Peyer's patch (tissue), 4 donors: ENCODE results near the gene GPX4. TPM values are rescaled to one million over a fixed set of nuclear protein-coding genes. Genes with fewer than 3 reads are reported as not detected.
A peak's percentile ranks its signal among the peaks of the same experiment; 100 is the strongest.

Experiments used
- DNase-seq, 3 donors: peaks; one replicate each; pipeline ENCODE4 v3.0.0-alpha.2; 2017 to 2019
- H3K27ac ChIP-seq, 4 donors: fragments of 200-600 bp; sonication (generic); one replicate each; pipeline ENCODE4 v1.5.1; 2016 to 2019
- H3K27me3 ChIP-seq, 2 donors: fragments of 200-600 bp; sonication (generic); one replicate each; pipeline ENCODE4 v1.5.1; 2019
- H3K36me3 ChIP-seq, 3 donors: fragments of 200-600 bp; sonication (generic); one replicate each; pipeline ENCODE4 v1.5.1; 2016 to 2019
- H3K4me1 ChIP-seq, 4 donors: fragments of 200-600 bp; sonication (generic); one replicate each; pipeline ENCODE4 v1.5.1; 2016 to 2019
- H3K4me3 ChIP-seq, 4 donors: fragments of 200-600 bp; sonication (generic); 1 replicate in 3 of 4; 2 replicates in 1 of 4; pipeline ENCODE4 v1.5.1; 2016 to 2019; ENCODE audit warnings: mild to moderate bottlenecking in 1 of 4
- H3K9me3 ChIP-seq, 4 donors: fragments of 200-600 bp; sonication (generic); one replicate each; pipeline ENCODE4 v1.5.1; 2016 to 2019; ENCODE audit warnings: mild to moderate bottlenecking in 1 of 4
- POLR2A ChIP-seq, 2 donors: fragments of 450-650 bp; IDR thresholded peaks; one replicate each; pipeline ENCODE4 v1.5.1; 2017; ENCODE audit warnings: antibody characterized with exemption in 2 of 2, mild to moderate bottlenecking in 2 of 2, moderate library complexity in 2 of 2
- total RNA-seq, 4 donors: library from RNA; depleted of rRNA; stranded (reverse); fragments of >200 nt; gene quantifications; one replicate each; pipeline ENCODE4 v1.1.0, GENCODE V29; 2016
- TF ChIP-seq, protein P1 (sequence below), 6 experiments: fragments of 450-650 bp in 4 of 6; fragments of 200-600 bp in 2 of 6; sonication (generic) in 1 of 6; IDR thresholded peaks; one replicate each; pipeline ENCODE4 v1.5.1; 2017 to 2019; ENCODE audit warnings: antibody characterized with exemption in 6 of 6, mild to moderate bottlenecking in 3 of 6, moderate library complexity in 1 of 6

The GPX4 gene
- total RNA-seq, 4 donors from 2014 or later = 258 to 493 (median 326) TPM

DNA sequence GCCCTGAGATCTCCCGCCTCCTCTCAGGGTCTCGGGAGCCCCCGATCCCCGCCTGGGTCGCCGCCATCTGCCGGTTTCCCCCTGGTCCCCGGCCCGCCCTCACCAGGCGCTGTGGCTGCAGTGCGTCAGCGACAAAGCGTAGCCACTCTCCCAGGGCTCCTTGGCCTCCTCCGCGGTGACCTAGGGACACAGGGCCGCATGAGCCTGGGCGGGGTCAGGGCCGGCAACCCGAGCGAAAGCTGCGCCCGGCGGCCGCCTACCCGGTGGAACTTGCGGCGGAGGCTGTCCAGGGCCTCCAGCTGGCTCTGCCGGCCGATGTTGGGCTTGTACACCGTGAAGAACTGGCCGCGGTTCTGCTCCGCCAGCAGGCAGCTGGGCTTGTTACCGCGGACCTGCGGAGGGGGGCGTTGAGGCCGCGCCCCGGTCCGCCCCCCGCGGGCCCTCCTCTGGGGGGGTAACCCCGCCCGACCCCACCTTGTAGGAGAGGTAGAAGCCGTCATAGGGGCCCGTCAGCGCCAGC lies 5.3 kb downstream of the GPX4 start:
- no peak for TF ChIP-seq POLR2A (IDR thresholded peaks at IDR 0.05)
- TF ChIP-seq, protein P1, sequence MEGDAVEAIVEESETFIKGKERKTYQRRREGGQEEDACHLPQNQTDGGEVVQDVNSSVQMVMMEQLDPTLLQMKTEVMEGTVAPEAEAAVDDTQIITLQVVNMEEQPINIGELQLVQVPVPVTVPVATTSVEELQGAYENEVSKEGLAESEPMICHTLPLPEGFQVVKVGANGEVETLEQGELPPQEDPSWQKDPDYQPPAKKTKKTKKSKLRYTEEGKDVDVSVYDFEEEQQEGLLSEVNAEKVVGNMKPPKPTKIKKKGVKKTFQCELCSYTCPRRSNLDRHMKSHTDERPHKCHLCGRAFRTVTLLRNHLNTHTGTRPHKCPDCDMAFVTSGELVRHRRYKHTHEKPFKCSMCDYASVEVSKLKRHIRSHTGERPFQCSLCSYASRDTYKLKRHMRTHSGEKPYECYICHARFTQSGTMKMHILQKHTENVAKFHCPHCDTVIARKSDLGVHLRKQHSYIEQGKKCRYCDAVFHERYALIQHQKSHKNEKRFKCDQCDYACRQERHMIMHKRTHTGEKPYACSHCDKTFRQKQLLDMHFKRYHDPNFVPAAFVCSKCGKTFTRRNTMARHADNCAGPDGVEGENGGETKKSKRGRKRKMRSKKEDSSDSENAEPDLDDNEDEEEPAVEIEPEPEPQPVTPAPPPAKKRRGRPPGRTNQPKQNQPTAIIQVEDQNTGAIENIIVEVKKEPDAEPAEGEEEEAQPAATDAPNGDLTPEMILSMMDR (IDR thresholded peaks at IDR 0.05) = no peak
- no peak overlapping the region for H3K27ac ChIP-seq
- no peaks in the 10 kb centered on the region for H3K27me3 ChIP-seq
- DNase-seq = no peak
- no peak overlapping the region for H3K4me3 ChIP-seq
- H3K9me3 ChIP-seq = no peaks in the 10 kb centered on the region
- peaks cover 0 to 77% (median 0%) of the 10 kb centered on the region in 3 donors for H3K36me3 ChIP-seq
- peaks cover 0 to 47% (median 21%) of the 10 kb centered on the region in 4 donors for H3K4me1 ChIP-seq

DNA sequence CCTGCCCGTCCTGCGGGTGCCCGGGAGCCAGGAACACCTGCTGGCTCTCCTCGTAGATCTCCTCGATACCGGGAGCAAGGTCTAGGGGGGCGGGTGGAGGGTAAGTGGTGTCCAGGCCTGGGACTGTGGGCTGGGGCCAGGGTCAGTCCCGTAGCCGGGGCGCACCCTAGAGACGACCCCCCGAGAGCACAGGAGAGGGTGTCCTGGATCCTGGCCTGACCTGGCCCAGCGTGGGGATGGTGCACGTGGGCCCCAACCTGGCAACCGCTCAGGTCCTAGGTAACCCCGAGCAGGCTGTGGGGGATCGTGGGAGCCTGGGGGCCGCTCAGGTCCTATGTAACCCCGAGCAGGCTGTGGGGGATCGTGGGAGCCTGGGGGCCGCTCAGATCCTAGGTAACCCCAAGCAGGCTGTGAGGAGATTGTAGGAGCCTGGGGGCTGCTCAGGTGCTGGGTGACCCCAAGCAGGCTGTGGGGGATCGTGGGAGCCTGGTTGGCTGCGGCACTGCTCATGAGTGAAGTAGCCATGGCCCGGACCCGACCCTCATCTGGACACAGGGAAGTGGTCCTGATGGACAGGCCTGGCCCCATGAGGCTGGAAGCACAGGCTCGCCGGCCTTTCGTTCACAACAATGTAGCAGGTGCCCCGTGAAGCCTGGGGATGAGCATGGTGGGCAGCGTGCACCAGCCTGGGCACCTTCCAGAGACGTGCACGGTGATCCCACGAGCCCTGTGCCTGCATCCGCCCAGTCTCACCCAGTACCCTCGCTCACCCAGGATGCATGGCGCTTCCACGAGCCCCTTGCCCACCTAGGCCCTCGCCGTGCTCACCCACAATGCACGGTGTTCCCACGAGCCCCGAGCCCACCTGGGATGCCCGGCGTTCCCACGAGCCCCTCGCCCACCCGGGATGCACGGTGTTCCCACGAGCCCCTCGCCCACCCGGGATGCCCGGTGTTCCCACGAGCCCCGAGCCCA lies 6.2 kb downstream of the GPX4 start:
- Histone ChIP-seq H3K27me3 (no peaks in the 10 kb centered on the region), H3K36me3 (peaks cover 0 to 86% (median 0%) of the 10 kb centered on the region in 3 donors), H3K4me1 (peaks cover 0 to 50% (median 20%) of the 10 kb centered on the region in 4 donors), H3K27ac (no peak overlapping the region), H3K9me3 (no peaks in the 10 kb centered on the region), H3K4me3 (no peak overlapping the region)
- TF ChIP-seq, protein P1 (IDR thresholded peaks at IDR 0.05) = no peak
- TF ChIP-seq POLR2A (IDR thresholded peaks at IDR 0.05) = no peak
- no peak for DNase-seq

DNA sequence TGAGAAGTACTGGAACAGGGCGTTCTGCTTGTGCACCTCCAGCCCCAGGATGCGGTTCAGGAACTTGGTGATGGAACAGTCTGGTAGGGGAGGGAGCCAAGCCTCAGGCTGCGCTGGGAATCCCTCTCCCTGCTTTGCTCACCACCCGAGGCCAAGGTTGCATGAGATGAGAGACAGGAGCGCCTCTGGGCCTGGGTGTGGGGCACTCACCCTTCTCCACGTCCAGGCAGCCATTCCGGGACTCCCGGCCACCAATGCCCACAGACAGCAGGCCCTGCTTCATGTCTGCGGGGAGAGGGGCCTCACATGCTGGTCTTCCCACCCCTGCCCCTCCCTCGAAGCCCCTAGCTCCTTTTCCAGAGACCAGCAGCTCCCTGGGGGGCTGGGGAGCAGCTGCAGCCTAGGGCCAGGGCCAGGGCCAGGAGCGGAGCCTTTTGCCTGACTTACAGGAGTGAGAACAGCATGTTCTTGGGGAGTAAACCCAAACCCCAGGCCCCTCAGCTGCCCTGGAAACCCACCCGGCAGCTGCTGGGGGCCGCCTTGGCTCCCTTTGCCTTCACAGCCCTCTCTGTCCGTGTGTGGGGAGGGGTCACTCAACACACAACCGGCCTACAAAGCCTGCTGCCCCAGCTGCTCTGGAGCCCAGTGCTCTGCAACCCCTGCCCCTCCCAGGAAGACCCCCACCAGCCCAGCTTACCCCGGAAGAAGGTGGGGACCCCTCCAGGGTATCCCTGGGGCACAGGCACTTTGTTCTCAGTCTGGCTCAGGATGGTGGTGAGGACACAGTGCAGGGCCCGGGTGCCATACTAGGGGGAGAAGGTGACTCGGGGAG lies 7.2 kb downstream of the GPX4 start:
- Histone ChIP-seq H3K36me3 (peaks cover 0 to 87% (median 0%) of the 10 kb centered on the region in 3 donors), H3K27me3 (no peaks in the 10 kb centered on the region), H3K9me3 (no peaks in the 10 kb centered on the region), H3K4me1 (peaks cover 0 to 39% (median 15%) of the 10 kb centered on the region in 4 donors), H3K27ac (no peak overlapping the region), H3K4me3 (no peak overlapping the region)
- TF ChIP-seq POLR2A (IDR thresholded peaks at IDR 0.05) = no peak
- TF ChIP-seq, protein P1 (IDR thresholded peaks at IDR 0.05) = no peak
- no peak for DNase-seq

DNA sequence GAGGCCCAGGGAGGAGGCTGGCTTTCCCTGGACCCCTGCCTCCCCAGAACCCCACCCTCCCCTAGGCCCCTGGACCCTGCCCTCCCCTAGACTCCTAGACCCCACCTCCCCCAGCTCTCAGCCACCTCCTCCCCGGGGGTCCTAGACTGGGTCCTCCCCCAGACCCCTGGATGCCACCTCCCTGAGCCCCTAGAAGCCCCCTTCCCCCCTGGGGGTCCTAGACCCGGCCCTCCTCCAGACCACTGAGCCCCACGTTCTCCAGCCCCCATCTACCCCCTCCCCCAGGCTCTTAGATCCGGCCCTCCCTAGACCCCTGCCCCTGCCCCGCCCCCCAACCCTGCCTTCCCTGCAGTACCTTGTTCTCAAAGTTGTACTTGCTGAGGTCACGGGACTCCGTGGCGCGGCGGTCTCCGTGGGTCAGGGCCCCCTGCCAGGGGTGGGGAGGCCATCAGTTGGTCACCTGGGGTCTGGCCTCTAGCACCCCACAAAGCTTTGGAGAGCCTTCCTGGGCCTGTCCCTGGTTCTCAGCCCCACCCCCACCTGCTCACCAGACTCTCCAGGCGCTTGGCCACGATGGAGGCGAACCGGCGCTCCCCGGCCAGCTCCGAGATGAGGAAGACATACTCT lies 8.0 kb downstream of the GPX4 start:
- Histone ChIP-seq H3K27me3 (no peaks in the 10 kb centered on the region), H3K36me3 (peaks cover 0 to 87% (median 0%) of the 10 kb centered on the region in 3 donors), H3K27ac (peak overlapping the region in 3 of 4 donors; percentile 36 to 71 (median 41)), H3K4me1 (peaks cover 0 to 32% (median 14%) of the 10 kb centered on the region in 4 donors), H3K4me3 (no peak overlapping the region), H3K9me3 (no peaks in the 10 kb centered on the region)
- no peak for TF ChIP-seq POLR2A (IDR thresholded peaks at IDR 0.05)
- TF ChIP-seq, protein P1 (IDR thresholded peaks at IDR 0.05) = no peak
- no peak for DNase-seq
